NCI-H2227 (cell line): ENCODE measurements around the gene SCFD1.
"Not testable (repeated sequence)": the region's sequence is repeated elsewhere in the genome, so short reads cannot be mapped to it uniquely, and the experiment has no call there.

Source experiments
- DNase-seq: peaks from one replicate; lab custom pipeline; 2025; ENCODE audit not compliant: unreplicated experiment; lab: John Stamatoyannopoulos, UW

SCFD1 gene

DNA sequence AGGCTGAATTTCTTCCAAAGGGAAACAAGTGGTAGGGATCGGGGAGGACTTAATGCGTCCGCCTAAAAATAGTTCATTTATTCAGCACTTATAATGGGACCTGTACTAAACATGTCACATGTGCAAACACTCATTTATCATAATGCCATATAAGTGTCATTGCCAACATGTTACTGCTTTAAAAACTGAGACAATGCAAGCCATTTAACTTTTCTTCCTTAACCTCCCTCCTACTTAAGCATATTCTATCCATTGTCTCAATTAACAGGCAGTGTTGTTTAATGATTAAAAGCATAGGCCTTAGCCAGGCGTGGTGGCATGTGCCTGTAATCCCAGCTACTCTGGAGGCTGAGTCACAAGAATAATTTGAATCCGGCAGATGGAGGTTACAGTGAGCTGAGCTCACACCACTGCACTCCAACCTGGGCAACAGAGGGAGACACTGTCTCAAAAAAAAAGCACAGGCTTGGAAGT is 13.5 kb upstream of the SCFD1 start:
- DNase-seq: no peak

DNA sequence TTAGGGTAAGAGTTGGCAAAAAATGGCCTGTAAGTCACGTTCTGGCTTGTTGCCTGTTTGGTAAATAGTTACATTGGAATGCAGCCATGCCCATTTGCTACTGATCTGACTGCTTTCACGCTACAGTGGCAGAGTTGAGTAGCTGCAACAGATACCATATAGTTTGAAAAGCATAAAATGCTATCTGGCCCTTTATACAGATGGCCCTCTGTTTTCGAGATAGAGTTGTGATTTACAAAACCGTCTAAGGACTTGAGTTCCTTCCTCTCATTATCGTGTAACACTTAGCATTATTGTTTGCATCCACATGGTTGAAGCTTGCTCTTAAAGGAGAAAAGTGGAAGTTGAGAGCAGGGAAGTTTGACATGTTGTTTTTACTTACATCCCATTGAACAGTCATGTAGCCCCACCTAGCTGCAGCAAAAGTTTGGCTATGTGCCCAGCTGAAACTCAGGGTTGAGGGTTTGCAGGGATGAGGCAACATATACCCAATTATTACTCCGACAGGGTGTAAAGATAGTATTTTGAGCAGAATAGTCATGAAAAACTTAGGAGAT is 11.3 kb upstream of the SCFD1 start:
- DNase-seq: peak; percentile 21

DNA sequence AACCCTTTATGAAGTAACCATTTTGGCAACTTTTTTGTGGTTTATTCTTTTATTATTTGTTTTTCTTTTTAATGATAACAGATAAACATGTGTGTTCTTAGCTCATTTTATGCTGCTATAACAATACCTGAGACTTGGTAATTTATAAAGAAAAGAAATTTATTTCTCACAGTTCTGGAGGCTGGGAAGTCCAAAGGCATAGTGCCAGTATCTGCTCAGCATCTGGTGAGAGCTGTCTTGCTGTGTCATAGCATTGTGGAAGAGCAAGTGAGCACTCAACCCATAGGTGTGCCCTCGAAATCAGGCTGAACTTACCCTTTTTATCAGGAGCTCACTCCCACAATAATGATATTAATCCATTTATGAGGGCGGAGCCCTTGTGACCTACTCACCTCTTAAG is 8.0 kb upstream of the SCFD1 start:
- no peak for DNase-seq

DNA sequence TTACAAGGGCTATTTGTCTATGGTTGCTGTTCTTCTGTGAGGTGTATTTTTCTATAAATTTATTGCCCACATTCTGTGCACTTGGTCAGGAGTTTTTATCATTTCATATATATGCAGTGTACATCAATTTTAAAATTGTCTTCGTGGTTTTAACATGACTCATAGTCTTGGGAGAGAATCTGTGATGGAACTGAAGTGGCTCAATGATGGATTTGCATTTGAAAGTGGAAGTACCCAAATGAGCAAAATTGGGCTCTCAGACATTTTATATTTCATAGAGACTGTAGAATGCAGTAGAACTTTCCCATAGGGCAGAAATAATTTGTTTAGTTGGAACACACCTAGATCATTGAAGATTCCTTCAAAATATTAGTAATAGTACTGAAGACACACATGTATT is 1.9 kb upstream of the SCFD1 start:
- no peak for DNase-seq

DNA sequence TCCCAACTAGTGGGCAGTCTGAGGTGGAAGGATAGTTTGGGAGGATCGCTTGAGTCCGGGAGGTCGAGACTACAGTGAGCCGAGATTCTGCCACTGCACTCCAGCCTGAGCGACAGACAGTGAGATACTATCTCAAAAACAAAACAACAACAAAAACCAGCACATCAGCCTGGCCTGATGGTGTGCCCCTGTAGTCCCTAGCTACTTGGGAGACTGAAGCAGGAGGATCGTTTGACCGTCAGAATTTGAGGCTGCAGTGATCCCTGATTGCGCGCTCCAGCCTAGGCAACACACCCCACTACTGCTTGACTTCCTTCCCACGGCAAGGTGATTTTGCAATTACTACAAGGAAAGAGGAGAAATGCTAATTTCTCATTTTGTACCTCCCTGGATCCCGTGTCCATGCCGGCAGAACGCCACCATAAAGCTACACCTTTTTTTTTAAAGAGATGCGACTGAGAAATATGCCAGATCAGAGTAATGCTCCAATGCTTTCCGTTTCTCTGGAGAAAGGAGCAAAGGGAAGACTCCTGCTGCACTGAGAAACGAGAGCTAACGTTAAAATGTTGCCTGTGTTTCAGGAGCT is 672 bp upstream of the SCFD1 start:
- DNase-seq: peak; percentile 75

DNA sequence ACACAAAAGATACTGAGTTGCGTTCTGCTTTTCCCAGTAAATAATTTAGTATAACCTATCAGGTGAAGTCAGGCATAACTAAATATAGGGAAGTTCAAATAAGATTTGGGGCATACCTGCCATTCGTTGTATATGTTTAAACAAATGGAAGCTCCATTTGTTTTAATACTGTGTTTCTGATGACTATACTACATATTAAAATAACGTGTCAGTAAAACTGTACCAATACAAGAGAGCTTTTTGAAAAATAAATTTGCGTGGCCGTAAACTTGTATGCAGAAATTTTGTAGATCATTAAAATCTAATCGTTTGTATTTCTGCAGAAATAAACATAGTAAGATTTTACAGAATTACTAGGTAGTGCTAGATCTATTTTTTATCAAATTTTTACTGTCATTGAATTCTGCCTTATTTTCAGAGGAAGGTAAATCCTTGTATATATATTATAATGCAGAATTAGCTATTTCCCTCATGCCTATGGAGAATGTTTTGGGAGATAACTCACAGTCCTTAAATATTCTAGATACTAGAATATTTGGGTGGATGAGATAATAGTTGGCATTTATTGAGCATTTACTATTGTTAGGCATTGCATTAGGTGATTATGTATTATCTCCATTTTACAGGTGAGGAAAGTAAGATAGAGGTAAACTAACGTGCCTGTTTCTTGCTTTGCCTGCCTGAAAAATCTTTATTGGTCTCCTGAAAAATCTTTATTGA is 1.5 kb downstream of the SCFD1 start:
- DNase-seq: no peak

DNA sequence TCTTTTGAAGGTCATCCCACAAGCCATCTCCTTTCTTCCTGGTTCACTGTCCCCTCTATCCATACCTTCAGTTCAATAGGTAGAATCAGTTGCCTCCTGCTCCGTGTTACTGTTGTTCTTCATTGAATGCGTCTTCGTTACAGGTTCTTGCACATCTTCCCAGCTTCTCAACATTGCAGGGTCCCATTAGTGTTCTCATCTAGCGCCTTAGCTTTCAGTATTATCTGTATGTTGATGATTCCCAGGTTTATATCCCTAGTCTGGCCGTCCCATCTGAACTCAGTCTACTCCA is 2.0 kb downstream of the SCFD1 start:
- no peak for DNase-seq

DNA sequence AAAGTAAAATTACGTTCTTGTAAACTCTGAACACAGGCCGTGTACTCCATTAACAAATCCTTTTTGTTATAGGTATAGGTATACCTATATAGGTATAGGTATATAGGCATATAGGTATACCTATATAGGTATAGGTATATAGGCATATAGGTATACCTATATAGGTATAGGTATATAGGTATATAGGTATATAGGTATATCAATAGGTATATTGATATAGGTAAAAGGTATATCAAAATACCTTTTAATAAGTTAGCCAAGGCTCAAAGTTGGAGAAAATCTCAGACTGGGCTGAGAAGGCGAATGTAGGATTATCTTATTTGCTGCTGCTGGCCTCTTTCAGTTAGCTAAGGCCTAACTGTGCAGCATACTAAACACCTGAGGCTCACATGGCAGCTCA is 3.4 kb downstream of the SCFD1 start:
- DNase-seq: no peak

DNA sequence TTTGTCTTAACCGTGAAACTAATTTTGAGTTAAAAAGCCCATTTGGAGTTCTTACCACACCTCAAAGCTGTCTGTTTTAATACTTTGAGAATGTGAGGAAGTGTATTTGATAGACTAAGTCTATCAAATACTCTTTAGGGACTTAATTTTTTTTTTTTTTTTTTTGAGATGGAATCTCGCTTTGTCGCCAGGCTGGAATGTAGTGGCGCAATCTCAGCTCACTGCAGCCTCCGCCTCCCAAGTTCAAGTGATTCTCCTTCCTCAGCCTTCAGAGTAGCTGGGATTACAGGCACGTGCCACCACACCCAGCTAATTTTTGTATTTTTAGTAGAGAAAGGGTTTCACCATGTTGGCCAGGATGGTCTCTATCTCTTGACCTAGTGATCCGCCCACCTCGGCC is 7.3 kb downstream of the SCFD1 start:
- not testable (repeated sequence) for DNase-seq

DNA sequence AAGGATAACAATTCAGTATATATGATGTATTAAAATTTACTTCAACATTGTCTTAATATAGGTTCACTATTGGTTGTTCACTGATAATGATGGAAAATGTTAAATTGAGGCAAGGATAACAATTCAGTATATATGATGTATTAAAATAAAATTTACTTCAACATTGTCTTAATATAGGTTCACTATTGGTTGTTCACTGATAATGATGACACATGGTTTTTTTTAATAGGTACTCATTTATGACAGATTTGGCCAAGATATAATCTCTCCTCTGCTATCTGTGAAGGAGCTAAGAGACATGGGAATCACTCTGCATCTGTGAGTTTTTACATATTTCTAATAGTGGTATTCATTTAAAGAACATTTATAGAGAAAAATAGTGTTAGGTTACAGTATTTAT is 8.1 kb downstream of the SCFD1 start:
- no peak for DNase-seq

DNA sequence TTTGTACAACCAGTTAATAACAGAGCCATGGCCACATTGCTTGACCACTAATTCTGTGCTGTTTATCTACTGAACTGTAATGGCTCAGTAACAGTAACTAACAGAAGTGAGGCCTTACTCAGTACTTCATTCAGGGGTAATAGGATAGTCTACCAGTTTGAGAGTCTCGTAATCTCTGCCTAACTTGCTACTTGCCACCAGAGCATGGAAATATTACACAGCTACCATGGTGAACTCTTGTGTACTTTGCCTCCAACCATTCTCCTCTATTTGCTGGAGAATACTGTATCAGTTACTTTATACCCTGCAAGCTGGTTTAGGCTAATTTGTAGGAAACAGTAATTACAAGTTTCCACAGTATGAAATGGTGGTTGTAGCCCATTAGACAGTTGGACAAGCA is 10.6 kb downstream of the SCFD1 start:
- no peak for DNase-seq

DNA sequence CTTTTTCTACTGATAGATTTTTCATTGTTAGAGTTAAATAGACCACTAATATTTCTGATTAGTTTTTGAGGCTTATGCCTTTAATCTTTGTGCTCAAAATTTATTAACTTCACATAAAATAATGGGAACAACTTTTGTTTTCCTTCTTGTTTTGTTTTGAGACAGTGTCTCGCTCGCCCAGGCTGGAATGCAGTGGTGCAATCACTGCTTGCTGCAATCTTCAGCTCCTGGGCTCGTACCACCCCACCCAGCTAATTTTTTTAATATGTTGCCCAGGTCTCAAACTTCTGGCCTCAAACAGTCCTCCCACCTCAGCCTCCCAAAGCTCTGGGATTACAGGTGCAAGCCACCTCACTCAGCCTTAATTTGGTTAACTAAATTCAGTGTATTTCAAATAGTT is 16.8 kb downstream of the SCFD1 start:
- DNase-seq: no peak

DNA sequence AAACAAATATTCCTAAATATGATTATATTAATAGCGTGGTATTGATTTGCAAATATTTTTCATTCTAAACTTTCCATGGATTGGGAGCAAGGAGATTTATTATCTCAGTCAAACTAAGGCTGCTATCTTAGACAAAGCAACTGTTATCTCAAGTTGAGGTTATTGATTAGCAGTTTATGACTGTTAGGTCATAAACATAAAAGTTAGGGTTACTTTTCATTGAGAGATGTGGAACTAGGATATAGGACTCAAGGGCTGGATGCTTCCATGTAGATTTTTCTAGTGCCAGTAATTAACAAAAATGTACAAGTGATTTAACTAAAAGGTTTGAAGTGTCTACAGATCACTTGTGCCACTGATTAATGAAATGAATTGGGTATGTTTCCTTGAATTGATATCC is 19.1 kb downstream of the SCFD1 start:
- DNase-seq: no peak

DNA sequence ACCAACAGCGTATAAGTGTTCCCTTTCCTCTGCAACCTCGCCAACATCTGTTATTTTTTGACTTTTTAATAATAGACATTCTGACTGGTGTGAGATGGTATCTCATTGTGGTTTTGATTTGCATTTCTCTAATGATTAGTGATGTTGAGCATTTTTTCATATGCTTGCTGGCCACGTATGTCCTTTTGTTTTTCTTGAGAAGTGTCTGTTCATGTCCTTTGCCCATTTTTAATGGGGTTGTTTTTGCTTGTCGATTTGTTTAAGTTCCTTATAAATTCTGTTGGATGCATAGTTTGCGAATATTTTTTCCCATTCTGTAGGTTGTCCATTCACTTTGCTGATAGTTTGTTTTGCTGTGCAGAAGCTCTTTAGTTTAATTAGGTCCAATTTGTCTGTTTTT is 22.3 kb downstream of the SCFD1 start:
- DNase-seq: not testable (repeated sequence)

DNA sequence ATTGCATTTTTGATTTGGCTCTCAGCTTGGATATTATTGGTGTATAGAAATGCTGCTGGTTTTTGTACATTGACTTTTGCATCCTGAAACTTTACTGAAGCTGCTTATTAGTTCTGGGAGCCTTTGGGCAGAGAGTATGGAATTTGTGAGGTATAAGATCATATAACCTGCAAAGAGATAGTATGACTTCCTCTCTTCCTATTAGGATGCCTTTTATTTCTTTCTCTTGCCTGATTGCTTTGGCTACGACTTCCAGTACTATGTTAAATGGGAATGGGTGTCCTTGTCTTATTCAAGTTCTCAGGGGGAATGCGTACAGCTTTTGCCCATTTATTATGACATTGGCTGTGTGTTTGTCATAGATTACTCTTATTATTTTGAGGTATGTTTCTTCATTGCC is 23.5 kb downstream of the SCFD1 start:
- no peak for DNase-seq

DNA sequence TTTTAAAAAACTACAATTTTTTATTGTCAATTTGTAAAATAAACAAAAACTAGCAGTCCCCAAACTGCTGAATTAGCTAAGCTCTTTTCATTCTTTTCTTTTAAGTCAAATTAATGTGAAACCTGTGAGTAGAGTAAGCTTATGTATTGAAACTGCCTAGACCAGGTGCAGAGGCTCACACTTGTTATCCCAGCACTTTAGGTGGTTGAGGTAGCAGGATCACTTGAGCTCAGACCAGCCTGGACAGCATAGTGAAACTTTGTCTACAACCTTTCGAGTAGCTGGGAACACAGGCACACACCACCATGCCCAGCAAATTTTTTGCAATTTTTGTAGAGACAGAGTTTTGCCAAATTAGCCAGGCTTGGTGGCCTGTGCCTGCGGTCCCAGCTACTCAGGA is 26.4 kb downstream of the SCFD1 start:
- DNase-seq: no peak

DNA sequence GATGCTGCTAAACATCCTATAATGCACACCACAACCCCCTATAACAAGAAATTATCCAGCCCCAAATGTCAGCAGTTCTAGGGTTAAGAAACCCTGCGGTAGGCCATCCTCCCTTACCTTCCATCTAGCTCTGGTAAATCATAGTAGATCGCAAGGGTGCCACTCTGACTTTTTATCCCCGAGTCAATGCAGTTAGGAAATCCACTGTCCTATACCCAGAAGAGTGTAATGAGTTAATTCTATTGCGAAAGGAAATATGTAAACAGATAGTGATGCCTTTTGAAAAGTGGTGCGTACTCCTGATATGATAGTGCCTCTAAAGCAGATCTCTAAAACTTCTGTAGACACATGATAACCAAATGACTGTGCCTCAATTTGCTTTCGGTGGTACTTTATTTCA is 29.8 kb downstream of the SCFD1 start:
- DNase-seq: no peak

DNA sequence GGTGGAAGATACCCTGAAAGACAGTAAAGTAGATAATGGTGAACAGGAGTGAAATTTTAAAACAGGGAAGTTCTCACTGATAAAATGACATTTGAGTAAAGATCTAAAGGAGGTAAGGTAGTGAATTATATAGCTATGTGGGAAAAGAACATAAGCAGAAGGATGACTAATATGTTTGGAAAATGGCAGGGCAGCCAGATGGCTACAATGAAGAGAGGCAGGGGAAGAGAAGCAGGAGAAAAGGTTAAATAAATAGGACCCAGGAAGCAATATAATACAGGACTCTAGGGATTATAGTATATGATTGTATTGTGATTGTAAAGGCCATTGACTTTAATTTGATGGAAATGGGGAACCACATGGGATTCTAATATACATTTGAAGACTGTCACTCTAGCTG is 33.0 kb downstream of the SCFD1 start:
- DNase-seq: no peak

DNA sequence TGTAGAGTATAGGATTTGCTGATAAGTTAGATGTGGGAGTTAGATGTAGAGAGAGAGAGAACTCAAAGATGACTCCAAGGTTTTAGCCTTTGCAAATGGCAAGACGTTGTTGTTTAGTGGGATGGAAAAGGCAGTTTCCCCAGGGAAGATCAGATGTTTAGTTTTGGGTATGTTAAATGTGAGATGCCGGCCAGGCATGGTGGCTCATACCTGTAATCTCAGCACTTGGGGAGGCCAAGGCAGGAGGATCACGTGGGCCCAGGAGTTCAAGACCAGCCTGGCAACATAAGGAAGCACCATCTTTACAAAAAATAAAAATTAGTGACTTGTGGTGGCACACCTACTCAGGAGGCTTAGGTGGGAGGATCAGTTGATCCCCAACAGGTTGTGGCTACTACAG is 33.5 kb downstream of the SCFD1 start:
- no peak for DNase-seq

DNA sequence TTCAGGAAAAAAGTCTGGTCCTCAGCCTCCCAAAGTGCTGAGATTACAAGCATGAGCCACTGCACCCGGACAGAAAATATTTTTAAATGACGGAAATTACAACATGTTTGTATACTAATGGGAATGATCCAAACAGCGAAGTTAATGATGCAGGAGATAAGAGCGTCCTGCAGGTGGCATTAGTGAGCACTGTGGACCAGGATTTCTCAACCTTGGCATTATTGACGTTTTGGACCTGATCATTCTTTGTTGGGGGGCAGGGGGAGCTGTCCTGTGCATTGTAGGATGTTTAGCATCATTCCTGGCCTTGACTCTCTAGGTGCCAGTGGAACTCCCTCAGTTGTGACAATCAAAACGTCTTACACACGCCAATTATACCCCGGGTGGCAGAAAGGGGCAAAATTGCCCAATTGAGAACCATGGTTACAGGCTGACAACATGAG is 34.1 kb downstream of the SCFD1 start:
- DNase-seq: peak; percentile 57

DNA sequence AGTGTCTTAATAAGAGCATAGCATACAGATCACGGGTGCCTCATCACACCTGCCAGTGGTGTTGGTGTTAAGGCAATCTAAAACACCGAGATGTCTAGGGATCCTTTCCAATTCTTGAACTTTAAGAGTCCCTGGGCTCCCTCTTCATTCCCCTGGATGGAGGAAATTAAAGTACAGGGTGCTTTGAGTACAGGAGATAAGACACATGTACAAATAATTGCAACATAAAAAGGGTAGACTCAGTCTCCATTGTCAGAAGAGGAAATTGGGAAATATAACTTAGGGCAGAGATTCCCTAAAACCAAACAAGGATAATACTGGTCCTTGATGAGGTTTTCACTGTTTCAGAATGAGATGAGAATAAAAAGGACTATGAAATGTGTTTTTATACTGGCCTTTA is 34.9 kb downstream of the SCFD1 start:
- no peak for DNase-seq

DNA sequence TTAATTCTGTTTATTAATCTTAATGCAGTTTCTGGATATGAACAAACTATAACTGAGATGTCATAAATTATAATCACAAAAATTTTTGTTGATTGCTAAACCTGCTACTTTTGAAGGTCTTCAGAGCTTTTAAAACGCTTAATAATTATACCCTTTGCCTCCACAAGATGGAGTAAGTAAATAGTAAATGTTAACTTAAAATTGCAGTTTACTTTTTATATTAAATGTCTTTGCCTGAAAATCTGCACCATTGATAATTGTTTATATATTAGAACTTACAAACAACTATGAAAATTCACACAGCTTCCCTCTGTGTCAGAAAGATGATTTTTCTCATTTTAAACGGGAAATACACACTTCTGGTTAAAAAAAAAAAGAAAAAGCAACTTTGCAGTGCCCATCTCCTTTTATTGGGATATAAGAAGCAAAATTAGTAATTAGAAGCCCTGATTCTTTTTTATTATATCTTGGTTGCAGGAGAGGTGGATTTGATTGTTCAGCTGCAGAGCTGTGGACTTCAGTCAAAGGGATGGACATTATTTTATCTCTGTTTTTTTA is 35.6 kb downstream of the SCFD1 start:
- DNase-seq: no peak

DNA sequence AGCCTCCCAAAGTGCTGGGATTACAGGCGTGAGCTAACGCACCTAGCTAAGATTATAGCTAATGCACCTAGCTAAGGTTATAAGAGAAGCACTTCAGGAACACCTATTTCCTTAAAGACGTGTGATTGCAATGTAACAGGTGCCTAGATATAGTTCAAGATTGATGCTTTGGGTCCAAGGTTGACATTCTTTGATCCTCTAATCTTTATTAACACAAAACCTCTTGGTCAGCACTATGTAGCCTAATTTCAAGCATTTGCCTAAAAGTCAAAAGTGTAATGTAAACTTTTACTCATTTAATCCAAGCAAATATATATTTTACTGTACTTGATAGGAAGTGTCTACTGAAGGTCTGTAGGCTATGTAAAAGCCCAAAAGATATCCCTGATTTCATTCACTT is 36.5 kb downstream of the SCFD1 start:
- DNase-seq: no peak
